Measurements from ENCODE around the gene NCOA7. TPM values are rescaled to one million over a fixed set of nuclear protein-coding genes. Genes with fewer than 3 reads are reported as not detected.

The NCOA7 gene
- total RNA-seq, 1 experiment from 2014 or later = 37.3 TPM

GRCh38 chr6:125850361-125850760, 59.6 kb downstream of the NCOA7 start:
- intact Hi-C loops (cut with micrococcal nuclease; ENCODE audit: unreplicated experiment) = no loop called here
- CTCF ChIA-PET = no interaction called here

GRCh38 chr6:125852587-125852986, 61.8 kb downstream of the NCOA7 start:
- Histone ChIP-seq H3K4me3 (ENCODE audit: low read depth in 2 of 2, low read length in 2 of 2) (no peak overlapping the region), H3K36me3 (ENCODE audit: control insufficient read depth, insufficient read depth, low read length) (no peaks in the 10 kb centered on the region), H3K4me1 (ENCODE audit: control insufficient read depth, insufficient read depth, low read length) (no peaks in the 10 kb centered on the region), H3K27me3 (ENCODE audit: control insufficient read depth, insufficient read depth, low read length) (no peaks in the 10 kb centered on the region), H3K27ac (ENCODE audit: low read length) (no peak overlapping the region), H3K9me3 (ENCODE audit: control insufficient read depth, insufficient read depth, low read depth, low read length) (no peaks in the 10 kb centered on the region)
- TF ChIP-seq CTCF (IDR thresholded peaks at IDR 0.05) (no peak), SIN3A (IDR thresholded peaks at IDR 0.05; ENCODE audit: borderline replicate concordance, insufficient read depth, low read depth, low read length) (no peak), TCF7L2 (IDR thresholded peaks at IDR 0.05; ENCODE audit: low read depth, low read length) (no peak), POLR2AphosphoS5 (IDR thresholded peaks at IDR 0.05; ENCODE audit: low read depth, low read length) (no peak), REST (IDR thresholded peaks at IDR 0.05; ENCODE audit: insufficient read depth in 1 of 2, low read depth in 2 of 2, low read length in 1 of 2) (no peak)
- ATAC-seq (no peak), DNase-seq (ENCODE audit: low read depth, low spot score) (no peak)
- intact Hi-C loops (cut with micrococcal nuclease; ENCODE audit: unreplicated experiment) (loop anchor here (2.0 kb wide), 1 partner anchor 62 kb away; the partner anchor contains the start of gene NCOA7), in situ Hi-C loops (cut with HindIII; ENCODE audit: low pct_unique_long_range_greater_than_20kb, low sequenced_read_pairs) (no loop called here)
- no TSS peak for BruUV-seq (replicated peaks)
- CTCF ChIA-PET = no interaction called here
- POLR2A ChIA-PET = interaction anchor here (0.5 kb wide), 1 partner anchor 10 kb away, joined by 7 read pairs; no protein-coding TSS in a partner anchor

More at GRCh38 chr6:125850361-125850760, 59.6 kb downstream of the NCOA7 start:
- POLR2A ChIA-PET = no interaction called here
- ATAC-seq (no peak), DNase-seq (ENCODE audit: low read depth, low spot score) (no peak)
- Histone ChIP-seq H3K4me3 (ENCODE audit: low read depth in 2 of 2, low read length in 2 of 2) (no peak overlapping the region), H3K36me3 (ENCODE audit: control insufficient read depth, insufficient read depth, low read length) (no peaks in the 10 kb centered on the region), H3K4me1 (ENCODE audit: control insufficient read depth, insufficient read depth, low read length) (no peaks in the 10 kb centered on the region), H3K27me3 (ENCODE audit: control insufficient read depth, insufficient read depth, low read length) (no peaks in the 10 kb centered on the region), H3K9me3 (ENCODE audit: control insufficient read depth, insufficient read depth, low read depth, low read length) (no peaks in the 10 kb centered on the region), H3K27ac (ENCODE audit: low read length) (no peak overlapping the region)
- TF ChIP-seq CTCF (IDR thresholded peaks at IDR 0.05) = no peak
- TF ChIP-seq REST (IDR thresholded peaks at IDR 0.05; ENCODE audit: insufficient read depth in 1 of 2, low read depth in 2 of 2, low read length in 1 of 2) = no peak
- no peak for TF ChIP-seq SIN3A (IDR thresholded peaks at IDR 0.05; ENCODE audit: borderline replicate concordance, insufficient read depth, low read depth, low read length)
- no peak for TF ChIP-seq TCF7L2 (IDR thresholded peaks at IDR 0.05; ENCODE audit: low read depth, low read length)
- no peak for TF ChIP-seq POLR2AphosphoS5 (IDR thresholded peaks at IDR 0.05; ENCODE audit: low read depth, low read length)
- in situ Hi-C loops (cut with HindIII; ENCODE audit: low pct_unique_long_range_greater_than_20kb, low sequenced_read_pairs) = no loop called here
- BruUV-seq (replicated peaks) = no TSS peak

Data from Panc1 (cell line).